Cerebellar cortex (tissue), 1 donor: ENCODE measurements around the gene RAET1E.
"Not testable (repeated sequence)": the region's sequence is repeated elsewhere in the genome, so short reads cannot be mapped to it uniquely, and the experiment has no call there.

Experiments used
- DNase-seq: peaks from one replicate; pipeline ENCODE4 v3.0.0-alpha.2; 2015; ENCODE audit warnings: low spot score

RAET1E gene

DNA sequence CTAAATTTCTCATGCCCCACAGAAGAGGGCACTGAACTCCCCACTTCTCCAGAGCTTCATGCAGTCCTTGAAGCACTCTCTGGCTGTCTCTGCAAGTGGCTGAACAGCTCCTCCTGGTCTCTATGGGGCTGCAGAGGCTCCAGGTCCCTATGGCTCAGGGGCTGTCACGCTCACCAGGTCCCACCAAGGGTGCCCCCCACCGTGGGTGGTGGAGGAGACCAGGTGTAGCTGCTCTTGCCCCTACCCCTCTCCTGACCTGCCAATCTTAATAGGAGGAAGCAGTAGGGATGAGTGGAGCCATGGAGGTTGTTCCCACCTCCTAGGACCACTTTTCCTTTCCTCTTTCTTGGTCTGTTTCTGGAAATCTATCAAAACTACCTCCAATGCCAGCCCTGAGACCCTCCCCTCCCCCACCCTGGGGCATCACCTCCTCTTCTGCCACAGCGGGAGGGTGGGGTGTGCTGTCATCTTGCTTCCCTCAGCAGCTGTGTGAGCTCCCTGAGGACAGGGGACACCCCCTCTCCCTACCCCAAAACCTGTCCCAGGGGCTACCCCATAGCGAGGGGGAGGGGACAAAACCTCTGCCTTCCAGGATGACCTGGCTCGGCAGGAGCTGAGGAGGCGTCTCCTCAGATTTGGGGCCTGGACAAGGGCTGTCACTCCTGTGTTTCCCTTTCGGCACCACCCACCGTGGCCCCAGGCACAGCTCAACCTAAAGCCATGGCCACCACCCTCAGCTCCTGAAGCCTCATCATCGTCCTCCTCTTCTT is 12.0 kb upstream of the RAET1E start:
- DNase-seq, result no peak

DNA sequence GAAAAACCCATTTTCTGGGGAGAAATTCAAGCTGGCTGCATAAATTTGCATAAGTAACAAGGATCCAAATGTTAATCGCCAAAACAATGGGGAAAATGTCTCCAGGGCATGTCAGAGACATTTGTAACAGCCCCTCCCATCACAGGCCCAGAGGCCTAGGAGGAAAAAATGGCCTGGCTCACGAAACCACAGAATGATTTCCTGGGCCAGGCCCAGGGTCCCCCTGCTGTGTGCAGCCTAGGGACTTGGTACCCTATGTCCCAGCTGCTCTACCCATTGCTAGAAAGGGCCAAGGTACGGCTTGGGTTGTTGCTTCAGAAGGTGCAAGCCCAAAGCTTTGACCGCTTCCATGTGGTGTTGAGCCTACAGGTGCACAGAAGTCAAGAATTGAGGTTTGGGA is 10.6 kb upstream of the RAET1E start:
- DNase-seq, result not testable (repeated sequence)

DNA sequence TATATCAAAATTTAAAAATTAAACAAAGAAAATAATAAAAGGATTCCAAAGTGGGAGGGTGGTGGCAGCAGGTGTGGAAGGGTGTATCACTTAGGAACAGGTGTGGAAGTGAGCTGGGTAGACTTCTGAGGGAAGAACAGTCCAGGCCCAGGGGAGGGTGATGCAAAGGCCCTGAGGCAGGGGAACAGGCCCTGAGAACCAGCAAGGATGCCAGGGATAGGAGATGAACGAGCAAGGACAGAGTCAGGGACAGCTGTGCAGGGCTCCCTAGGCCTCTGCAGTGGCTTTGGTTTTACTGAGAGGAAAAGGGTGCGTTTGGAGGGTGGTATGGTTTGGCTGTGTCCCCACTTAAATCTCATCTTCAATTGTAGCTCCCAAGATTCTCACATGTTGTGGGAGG is 9.4 kb upstream of the RAET1E start:
- DNase-seq, result no peak

DNA sequence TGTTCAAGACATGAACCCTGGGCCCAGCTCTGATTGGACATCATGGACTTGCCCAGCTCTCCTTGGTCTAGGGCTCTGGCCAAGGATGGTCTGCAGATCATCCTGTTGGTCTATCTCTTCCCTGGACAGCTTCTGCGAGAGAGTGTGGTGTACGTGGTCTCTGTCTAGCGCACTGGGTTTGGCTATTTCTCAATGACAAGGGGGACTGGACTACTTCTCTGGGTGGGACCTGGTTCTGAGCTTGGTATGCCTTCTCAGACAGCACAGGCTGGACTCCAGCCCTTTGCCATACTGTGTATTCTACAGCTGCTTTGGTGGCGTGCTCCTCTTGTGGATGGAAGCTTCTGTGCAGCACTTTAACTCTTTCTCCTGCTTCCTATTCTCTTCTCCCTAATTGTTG is 8.5 kb upstream of the RAET1E start:
- DNase-seq, result no peak

DNA sequence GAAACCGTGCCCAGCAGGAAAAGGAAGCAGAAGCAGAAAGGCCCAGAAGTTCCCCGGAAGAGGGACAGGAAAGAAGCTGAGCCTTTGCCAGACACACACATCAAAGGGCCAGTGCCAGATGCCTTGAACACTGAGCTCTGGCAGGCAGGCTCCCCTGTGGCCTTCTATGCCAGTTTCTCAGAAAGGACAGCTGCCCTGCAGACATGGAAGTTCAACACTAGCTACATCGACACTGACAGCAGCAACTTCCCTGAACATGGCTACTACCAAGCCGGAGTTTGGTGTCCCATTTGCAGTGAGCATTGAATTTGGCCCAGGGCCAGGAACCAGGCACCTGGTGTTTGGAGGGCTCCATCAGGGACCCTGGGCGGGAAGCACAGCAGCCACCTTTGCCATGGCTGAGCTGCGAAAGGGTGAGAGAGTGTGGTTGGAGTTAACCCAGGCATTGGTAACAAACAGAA is 8.0 kb upstream of the RAET1E start:
- no peak for DNase-seq

DNA sequence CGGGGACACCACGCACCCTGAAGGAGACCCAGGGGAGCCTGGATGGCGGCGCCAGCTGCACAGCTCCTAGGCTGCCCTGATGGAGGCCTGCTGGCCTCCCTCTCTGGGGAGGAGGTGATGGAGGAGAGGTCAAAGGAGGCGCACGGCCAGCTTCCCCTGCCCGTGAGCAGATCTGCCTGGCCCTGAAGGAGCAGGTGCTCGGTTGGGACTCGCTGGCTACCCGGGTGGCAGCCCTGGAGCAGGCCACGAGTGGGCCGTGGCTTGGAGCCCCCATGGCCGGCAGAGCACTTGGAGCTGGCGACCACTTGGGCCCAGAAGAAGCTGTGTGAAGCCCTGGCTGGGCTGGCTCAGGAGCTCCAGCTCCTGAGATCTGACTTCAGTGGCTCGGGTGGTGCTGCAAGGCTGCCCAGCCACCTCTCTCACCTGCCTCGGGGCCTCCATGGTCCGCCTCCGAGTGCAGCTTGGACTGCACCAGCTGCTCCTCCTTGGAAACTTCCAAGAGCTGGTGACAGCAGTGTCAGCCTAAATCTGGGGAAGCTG is 7.5 kb upstream of the RAET1E start:
- DNase-seq, result no peak

DNA sequence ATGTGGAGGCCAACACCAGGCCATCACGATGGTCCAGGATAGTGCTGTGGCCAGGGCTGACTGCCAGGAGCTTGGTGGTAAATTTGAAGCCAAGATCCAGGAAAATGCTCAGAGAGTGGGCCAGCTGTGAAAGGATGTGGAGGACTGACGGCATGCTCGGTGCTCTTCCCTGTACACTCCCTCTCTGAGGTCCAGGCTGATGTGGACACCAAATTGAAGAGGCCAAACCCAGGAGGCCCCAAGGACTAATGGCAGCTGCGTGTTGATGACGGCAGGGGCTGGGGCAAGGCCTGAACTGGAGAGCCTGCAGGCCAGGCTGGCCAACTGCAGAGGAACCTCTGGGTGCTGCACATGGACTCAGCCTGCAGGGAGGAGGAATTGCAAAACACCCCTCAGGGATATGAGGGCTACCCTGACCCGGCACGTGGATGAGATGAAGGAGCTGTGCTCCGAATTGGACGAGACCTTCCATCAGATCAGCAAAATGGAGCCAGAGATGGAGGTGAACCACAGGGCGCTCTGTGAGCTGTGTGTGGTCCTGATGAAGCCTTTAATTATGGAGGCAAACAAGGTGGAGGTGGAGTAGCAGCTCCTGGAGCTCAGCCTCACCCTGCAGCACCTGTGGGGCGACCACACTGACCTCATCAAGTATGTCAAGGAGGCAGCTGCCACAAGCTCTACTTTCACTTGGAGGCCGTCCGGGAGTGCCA is 6.9 kb upstream of the RAET1E start:
- DNase-seq, result no peak

DNA sequence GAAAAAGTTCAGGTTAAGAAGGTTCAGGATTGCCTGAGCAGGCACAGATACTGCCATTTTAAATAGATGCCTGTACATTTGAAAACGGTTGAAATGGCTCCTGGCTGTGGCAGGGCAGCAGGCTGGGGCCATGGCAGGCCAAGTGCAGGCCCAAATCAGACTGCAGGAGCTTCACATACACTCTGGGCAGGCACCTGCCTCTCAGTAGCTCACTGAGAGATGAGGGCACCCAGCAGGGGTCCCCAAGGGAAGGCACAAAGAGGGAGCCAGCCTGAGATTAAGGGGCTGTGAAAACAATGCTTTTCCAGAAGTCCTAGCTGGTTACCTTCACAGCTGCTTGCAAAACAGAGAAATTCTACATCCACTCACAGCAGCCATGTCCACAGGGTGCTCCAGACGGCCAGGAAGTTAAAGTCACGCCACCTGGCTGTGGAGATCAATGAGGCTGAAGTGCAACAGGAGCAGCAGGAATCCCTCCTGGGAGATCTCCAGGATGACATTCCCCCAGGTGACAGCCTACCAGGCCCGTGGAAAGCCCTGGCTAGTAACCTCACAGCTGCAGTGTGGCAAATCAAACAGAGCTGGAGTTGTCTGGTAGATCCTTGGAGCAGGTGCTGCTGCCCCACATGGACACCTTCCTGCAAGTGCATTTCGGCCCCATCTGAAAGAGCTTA is 6.2 kb upstream of the RAET1E start:
- no peak for DNase-seq

DNA sequence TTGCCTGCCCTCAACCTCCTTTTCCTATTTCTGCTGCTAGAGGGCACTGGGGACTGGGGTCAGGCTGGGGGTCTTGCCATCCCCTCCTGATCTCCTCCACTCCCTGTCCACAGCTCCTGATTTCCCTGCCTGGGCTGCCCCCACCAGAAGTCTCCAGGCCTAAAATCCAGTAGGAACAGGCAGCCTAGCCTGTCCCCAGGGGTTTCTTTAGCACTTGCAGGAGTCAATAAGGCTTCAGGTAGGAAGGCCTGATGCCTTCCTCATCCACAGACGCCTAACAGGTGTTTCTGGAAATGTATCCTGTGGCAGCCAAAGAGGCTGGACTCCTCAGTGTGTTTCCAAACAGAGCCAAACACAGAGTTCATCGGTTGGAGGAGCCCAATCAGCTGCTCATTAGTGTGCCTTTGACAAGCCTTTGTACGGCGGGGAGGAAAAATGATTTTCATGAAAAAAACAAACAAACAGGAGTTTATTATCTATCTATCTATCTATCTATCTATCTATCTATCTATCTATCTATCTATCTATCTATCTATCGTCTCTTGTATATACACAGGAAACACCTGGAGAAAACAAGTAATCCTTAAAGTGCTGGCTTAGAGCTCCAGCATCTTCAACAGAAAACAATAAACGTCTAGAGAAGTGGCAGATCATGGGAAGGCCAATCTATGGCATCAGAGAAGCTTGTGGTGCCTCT is 3.7 kb upstream of the RAET1E start:
- no peak for DNase-seq

DNA sequence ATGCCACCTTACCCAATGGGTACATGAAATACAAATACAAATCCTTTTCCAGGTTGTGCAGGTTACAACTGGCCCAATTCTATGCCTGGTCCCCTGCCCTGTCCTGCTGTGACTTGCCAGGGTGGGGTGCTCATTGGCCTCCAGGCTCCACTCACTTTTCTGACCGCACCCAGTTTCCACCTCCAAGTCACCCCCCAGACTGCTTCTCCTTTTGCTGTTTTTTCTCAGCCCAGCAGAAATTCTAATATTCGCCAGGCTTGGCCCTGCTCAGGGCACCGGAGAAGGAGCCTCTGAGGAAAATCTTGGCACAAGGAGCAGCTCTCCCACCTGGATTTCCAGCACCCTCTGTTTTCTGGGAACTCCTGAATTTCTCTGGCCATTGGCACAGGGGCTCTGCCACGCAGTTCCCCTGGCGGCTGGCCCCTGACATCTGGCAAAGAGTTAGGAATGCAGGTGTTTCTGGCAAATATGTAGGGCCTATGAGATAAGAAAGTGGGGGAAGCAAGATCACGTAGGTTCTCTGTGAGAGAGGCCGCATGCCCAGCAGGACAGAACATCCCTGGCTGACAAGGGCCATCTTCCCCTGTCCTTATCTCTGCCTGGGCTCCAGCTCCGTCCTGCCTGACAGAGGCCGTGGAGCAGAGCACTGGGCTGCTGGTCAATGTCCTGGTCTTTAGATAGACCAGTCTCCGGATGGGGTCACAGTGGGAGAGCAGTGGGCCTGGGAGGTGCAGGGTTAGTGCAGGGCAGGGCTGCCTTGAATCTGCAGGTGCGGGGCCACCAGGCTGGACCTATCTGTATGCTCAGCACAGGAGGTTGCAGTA is 2.9 kb upstream of the RAET1E start:
- no peak for DNase-seq

DNA sequence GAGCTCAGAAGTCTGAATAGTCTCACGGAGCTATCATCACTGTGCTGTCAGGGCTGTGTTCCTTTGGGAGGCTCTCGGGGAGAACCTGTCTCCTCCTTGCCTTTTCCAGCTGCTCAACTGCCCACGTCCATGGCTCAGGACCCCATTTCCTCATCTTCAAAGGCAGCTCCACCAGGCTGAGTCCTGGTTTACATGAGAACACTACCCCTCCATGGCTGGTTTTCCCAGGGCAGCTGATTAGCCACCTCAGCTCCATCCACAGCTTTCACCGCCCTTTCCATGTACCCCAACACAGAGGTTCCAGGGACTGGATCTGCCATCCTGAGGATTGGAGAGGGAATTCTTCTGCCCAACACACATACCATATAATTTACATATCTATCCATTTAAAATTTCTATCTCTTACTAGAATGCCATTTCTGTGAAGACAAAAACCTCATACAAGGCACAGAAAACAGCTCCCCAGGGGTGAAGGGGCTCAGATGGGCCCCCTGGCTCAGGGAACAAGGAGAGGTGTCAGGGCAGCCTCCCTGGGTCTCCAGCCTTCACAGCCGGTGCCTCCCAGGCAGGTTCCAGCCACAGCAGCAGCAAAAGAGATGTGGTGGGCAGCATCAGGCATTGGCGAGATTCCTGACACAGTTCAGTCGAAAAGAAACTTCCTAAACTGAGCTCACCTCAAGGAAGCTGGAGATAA is 2.2 kb upstream of the RAET1E start:
- DNase-seq, result no peak

DNA sequence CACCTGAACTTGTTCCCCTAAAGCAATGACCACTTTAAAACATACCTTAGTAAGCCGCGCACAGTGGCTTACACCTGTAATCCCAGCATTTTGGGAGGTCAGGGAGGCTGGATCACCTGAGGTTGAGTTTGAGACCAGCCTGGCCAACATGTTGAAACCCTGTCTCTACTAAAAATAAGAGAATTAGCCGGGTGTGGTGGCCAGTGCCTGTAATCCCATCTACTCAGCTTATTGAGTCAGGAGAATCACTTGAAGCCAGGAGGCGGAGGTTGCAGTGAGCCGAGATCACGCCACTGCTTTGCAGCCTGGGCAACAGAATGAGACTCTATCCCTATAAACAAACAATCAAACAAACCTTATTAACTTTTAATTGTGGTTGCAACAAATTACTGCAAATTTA is 1.6 kb upstream of the RAET1E start:
- no peak for DNase-seq

DNA sequence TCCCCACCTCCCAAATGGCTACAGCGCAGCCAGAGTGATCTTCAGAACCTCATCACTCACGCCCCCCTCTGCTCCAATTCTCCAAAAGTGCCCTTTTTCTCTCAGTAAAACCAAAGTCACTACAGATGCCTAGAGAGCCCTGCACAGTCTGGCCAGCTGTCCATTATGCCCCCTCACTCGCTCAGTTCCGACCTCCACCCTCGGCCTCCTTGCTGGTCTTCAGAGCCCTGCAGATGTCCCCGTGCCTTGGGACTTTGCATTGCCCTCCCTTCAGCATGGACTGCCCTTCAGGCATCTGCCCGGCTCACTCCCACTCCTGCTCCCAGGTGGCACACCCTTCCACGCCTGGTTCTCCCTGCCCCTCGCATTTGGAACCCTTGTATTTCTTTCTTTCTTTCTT is 1.1 kb upstream of the RAET1E start:
- no peak for DNase-seq

DNA sequence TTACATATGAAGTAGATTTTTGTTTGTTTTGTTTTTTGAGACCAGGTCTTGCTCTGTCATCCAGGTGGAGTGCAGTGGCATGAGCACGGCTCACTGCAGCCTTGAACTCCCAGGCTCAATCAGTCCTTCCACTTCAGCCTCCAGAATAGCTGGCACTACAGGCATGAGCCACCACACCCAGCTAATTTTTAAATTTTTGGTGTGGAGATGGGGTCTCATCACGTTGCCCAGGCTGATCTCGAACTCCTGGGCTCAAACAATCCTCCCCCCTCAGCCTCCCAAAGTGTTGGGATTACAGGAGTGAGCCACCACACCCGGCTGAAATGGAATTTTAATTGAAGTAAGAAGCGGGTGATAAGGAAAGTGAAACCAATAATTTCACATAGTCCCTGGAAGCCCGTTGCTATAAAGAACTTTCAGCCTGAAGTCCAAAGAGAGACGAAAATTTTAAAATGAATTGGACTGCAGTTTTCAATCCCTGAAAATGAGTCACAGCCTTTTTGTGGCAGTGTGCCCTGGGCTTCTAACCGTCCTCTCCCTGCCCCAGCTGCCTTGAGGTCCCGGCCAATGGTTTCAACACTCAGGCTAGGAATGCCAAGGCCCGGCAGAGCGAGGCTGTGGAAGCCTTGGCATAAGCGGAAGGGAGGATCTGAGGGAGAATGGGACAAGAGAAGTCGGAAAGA is 757 bp downstream of the RAET1E start:
- DNase-seq, result peak; percentile 73

DNA sequence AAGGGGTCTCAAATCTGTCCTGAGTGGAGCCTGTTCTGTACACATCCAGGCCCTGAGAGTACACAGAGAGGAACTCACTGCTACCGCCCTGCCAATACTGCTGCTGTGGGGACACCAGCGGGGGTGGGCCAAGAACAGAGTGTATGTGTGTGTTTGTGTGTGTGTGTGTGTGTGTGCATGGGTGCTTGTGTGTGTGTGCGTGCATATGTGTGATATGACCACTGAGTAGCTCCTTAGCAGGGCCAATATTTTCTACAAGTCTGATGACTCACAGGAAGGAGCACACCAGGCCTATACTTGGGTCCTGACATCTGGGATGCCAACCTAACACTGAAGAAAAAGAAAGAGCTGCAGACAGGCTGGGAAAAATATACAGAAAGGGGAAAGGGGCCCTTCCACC is 1.4 kb downstream of the RAET1E start:
- no peak for DNase-seq

DNA sequence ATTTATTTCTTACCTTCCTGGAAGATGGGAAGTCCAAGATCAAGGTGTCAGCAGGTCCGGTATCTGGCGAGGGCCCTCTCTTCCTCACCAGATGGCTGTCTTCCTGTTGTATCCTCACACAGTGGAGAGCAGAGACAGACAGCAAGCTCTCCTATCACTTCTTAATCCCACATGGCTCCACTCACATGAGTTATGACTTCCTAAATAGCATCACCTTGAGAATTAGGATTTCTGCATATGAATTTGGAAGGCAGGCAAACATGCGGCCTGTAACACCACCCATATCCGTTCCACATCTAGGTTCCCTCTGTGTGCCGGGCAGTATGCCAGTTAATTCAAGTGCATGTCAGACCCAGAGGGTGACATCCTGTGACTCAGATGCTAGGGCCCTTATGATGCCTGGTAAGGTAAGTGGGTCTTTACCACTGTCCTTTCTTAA is 2.1 kb downstream of the RAET1E start:
- DNase-seq, result peak; percentile 55

DNA sequence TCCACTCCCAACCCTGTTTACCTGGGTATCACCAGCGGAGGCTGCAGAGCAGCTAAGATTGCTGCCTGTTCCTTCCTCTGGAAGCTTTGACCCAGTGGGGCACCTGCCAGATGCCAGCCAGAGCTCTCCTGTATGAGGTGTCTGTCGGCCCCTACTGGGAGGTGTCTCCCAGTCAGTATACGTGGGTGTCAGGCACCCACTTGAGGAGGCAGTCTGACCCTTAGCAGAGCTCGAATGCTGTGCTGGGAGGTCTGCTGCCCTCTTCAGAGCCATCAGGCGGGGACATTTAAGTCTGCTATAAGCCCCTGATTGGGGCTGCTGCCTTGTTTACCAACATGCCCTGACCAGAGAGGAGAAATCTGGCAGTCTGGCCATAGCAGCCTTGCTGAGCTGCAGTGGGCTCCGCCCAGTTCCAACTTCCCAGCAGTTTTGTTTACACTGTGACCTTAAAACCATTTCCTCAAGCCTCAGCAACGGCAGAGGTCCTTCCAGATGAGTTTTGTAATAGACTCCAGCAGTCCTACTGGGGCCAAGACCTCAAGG is 2.8 kb downstream of the RAET1E start:
- no peak for DNase-seq

DNA sequence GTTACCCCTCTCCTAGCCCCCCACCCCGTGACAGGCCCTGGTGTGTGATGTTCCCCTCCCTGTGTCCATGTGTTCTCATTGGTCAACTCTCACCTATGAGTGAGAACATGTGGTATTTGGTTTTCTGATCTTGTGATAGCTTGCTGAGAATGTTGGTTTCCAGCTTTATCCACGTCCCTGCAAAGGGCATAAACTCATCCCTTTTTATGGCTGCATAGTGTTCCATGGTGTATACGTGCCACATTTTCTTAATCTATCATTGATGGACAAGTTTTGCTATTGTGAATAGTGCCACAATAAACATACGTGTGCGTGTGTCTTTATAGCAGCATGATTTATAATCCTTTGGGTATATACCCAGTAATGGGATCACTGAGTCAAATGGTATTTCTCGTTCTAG is 6.0 kb downstream of the RAET1E start:
- not testable (repeated sequence) for DNase-seq

DNA sequence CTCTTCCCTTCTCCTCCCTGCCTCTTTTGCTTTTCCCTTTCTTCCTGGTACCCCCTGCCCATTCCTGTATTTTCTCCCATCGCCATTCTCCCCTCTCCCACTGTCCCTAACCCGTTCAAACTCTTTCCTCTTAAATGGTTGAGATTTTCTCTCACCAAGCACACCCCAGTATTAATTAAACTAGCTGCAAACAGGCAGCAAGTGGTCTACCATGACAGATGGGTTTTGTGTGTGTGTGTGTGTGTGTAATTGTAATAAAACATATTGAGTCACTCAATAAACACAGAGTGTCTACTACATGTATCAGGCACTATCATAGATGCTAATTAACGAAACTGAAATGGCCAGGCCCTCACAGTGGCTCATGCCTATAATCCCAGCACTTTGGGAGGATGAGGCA is 6.7 kb downstream of the RAET1E start:
- no peak for DNase-seq

DNA sequence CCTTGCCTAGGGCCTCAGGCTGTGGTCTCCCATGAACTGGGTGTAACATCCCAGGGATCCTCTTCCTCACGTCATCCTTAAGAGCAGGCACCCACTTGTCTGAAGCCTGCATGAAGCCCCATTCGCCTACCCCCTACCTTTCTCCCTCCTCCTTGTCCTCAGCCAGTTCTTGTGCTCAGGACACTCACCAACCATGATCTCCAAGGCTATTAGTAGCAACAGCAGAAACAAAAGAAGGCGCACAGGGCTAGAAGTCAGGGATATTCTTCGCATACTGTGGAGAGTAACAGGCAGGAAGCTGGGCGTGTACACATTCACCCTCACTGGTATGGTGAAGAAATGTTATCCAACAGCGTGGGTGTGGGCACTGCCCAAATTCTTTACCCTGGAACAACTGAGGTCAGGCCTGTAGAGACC is 7.3 kb downstream of the RAET1E start:
- no peak for DNase-seq
